NCI-H2107 treated with DMSO at 0.1 percent for 48 hours (cell line): ENCODE data around the gene TFF1.

ENCODE experiments used
- DNase-seq: peaks from one replicate; lab custom pipeline; 2025; ENCODE audit not compliant: unreplicated experiment; lab: John Stamatoyannopoulos, UW

Gene TFF1

DNA sequence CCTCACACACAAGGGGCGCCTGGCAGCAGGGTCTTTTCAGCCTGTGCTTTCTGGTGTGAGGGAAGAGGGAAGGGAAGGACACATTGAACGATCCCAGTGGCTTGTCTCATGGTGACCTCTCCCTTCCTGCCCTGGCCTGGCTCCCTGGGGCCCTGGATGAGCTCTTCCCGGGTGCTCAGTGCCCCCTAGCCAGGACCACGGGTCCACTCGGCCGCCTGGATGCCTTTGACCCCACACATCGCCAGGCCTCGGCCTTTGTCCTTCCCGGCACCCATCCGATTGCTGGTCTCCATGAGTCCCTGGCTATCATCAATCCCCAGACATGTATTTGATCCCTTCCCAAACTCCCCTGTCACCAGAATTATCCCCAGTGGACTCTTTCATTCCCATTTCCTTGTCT lies 45.1 kb downstream of the TFF1 start:
- no peak for DNase-seq

GRCh38 chr21:42320791-42321190 lies 45.5 kb downstream of the TFF1 start:
- DNase-seq: no peak

DNA sequence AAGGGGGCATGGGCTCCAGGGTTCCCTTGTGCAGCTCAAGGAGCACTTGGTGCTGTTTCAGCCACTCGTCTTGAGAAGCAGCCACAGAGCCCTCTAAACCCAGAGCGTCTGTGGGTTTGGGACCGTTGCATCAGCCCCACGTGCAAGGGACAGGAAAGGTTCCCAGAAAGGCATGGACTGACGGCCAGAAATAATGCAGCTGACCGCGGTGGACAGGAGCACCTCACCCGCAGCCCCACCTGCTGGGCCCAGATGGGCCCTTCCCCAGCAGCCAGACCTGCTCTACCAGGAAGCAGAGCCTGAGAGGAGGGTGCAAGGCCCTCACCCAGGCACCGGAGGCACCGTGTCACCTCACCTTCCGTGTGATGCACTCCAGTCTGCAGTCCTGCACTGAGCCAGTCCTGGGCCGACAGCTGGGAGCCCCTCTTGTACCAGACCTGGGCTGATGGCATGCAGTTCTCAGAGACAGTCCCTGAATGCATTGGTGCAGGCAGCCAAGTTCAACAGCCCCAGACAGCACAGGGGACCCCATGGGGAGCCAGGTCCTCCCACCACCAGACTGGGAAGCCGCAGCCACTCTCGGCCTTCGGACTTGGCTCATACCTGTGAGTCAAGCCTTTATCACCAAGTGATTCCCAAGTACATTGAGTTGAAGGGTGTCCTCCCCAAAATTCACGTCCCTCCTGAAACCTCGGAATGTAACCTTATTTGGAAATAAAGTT lies 46.3 kb downstream of the TFF1 start:
- DNase-seq: no peak

DNA sequence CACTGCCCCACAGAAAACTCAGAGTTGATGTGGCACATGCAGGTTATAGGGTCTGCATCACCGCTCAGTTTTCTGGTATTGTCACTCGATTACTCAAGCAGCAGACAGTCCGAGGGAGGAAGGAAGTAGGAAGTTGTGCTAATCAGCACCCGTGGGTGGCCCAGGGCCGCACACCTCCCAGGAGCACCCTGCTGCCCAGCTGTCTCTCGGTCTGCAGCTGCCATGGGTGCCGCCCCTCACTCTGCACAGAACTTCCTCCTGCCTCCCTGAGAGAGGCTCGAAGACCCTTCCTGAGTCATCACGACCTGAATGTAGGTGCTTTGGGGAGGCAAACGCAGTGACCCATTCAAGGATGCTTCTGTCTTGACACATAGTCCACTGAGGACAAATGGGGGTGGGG lies 47.0 kb downstream of the TFF1 start:
- no peak for DNase-seq

DNA sequence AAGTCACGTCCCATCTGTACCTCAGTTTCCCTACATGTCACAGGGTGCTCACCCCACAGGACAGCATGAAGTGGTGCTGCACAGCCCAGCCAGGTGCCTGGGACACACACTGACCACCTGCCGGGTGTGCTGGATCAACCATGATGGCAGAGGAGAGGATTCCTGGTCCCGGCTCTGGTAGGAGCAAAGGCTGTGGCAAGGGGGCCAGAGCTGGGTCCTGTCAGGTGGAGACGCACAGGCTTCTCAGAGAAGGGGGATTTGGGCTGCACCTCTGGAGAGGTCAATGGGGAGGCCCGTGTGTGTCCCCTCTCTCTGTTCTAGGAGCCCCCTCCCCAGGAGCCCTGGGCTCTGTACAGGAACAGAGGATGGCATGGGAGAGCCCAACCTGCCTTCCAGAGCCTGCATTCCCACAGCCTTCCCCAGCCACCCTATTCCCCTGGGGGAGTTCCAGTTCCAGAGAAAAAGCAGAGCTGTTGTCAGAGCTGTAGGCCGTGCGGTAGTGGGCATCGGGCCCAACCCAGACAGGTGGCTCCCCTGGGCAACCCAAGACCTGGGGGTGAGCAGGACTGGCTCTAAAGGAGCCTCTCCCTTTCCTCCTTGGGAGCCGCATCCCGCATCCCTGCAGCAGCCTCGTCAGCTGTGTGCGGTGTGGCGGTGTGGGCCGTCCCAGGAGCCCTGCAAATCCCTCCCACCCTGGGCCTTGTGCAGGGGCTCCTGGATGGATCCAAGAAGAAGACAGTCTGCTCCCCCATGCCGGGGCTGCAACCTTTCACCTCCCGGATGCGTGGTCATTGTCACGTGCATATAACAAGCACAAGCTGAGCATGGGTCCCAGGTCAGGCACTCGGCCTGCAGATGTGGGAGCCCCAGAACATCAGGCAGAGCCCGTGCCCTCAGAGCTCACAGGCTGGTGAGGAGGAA lies 48.2 kb downstream of the TFF1 start:
- peak; percentile 96 for DNase-seq

DNA sequence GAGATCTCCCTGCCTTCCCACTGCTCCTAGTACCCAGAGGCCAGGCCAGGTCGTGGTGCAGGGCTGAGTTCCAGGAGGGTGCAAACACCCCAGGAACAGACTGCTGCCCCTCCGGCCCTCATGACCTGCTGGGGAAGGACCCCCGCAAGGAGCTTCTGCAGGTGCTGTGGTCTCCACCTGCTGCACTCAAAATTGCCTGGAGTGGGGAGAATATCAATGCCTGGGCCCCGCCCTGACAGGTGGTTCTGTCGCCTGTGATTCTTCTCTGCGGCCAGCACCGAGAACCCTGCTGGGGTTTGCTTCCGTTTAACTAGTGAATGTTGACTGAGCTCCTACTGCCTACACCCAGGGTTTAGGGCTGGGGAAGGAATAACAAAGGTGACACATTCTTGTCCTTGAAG lies 49.0 kb downstream of the TFF1 start:
- DNase-seq: peak; percentile 96

GRCh38 chr21:42316891-42317290 lies 49.4 kb downstream of the TFF1 start:
- DNase-seq: peak; percentile 85

- peak; percentile 95 for DNase-seq
Observed at GRCh38 chr21:42315296-42315891, 50.9 kb downstream of the TFF1 start, which contains the start of gene TFF3. Gene TFF3 (minus strand): TSS chr21:42315409. CDS start chr21:42315374, 35 bp downstream.

- peak; percentile 30 for DNase-seq
Observed at GRCh38 chr21:42314616-42315295, 51.6 kb downstream of the TFF1 start.

- DNase-seq: peak; percentile 92
Observed at GRCh38 chr21:42313501-42313969, 52.8 kb downstream of the TFF1 start.

DNA sequence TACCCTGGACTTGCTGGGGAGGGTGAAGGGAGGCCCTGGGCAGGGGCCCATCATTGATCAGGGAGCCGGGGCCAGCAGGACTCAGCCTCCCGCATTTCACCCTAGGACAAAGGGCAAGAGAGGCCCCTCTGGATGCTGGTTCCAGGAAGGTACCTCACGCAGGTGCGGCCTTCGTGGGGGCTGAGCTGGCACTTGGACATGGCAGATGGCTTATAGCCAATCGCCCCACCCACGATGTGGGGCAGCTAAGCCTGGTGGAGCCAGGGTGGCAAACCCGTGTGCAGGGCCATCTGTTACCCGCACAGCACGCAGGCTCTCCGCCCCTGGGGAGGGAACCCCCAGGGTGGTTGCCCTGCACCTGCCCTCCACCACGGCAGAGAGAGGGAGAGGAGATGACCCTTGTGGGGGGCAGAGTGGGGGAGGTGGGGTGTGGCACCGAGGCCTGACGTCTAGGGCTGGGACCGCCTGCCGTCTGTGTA lies 53.7 kb downstream of the TFF1 start:
- DNase-seq: peak; percentile 86
